GM10248 (cell line): ENCODE results near the gene PADI1.

Source experiments
- CTCF ChIA-PET: fragments of 300-600 bp; sonication (Branson Sonifier 250); formaldehyde crosslinking; extraction: SDS; loops from one replicate; lab custom pipeline; 2021; ENCODE audit warnings: antibody characterized with exemption; lab: Yijun Ruan, JAX
- POLR2A ChIA-PET: fragments of 350-650 bp; sonication (Branson Sonifier 250); formaldehyde crosslinking; extraction: SDS; loops from one replicate; lab custom pipeline; 2020; ENCODE audit warnings: antibody characterized with exemption; lab: Yijun Ruan, JAX
- DNase-seq: peaks from one replicate; pipeline ENCODE4 v3.0.0; 2012; ENCODE audit errors: extremely low spot score
- CTCF ChIP-seq: IDR thresholded peaks from 2 replicates; pipeline ENCODE4 v1.5.1; 2012; ENCODE audit warnings: mild to moderate bottlenecking, low read depth; ENCODE audit errors: extremely low read depth, missing control alignments, control extremely low read depth

PADI1 gene

DNA sequence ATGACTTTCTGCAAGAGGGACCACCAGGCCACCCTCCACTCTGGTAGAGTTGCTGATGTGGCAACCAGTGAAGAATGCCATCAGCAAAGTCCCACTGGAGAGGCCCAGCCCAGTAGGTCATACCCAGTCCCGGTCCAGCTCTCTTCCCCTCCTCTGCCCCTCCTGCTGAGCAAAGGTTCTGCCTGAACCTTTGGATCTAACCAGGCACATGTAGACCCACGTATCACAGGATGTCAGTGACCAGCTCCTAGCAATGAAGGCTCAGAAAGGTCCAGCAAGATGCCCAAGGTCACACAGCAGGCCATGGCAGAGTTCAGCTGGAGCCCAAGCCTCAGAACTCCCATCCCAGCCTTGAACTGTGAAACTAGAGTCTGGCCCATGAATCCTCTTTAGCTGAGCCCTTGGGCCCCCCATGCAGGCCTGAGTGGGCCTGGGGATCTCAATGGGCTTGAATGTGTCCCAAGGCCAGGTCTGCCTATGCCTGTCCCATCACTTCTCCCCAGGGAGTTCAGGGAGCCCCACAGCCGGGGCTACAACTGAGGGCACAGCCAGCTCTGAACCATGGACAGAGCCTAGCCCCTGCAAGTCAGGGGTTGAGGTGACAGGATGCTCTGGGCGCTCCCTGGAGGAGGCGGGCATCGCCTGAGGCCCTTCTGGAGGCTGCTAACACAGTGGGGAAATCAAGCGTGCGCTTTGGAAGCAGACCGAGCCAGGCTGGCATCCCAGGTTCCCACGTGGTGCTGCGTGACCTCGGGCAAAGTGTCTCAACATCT is 21.4 kb upstream of the PADI1 start:
- ChIA-PET POLR2A (no interaction called here), CTCF (no interaction called here)
- no peak for TF ChIP-seq CTCF
- DNase-seq, result no peak

GRCh38 chr1:17184161-17184665 is 20.7 kb upstream of the PADI1 start:
- no peak for TF ChIP-seq CTCF
- POLR2A ChIA-PET, result no interaction called here
- CTCF ChIA-PET, result interaction anchor here (1.1 kb wide), 1 partner anchor 54 kb away, joined by 3 read pairs; no protein-coding TSS in a partner anchor
- DNase-seq, result no peak

GRCh38 chr1:17184822-17185484 is 20.0 kb upstream of the PADI1 start:
- CTCF ChIA-PET, result interaction anchor here (1.1 to 1.5 kb wide), 2 partner anchors 25 to 55 kb away, joined by 3 to 4 read pairs; no protein-coding TSS in a partner anchor
- TF ChIP-seq CTCF, result no peak
- no peak for DNase-seq
- POLR2A ChIA-PET, result no interaction called here

DNA sequence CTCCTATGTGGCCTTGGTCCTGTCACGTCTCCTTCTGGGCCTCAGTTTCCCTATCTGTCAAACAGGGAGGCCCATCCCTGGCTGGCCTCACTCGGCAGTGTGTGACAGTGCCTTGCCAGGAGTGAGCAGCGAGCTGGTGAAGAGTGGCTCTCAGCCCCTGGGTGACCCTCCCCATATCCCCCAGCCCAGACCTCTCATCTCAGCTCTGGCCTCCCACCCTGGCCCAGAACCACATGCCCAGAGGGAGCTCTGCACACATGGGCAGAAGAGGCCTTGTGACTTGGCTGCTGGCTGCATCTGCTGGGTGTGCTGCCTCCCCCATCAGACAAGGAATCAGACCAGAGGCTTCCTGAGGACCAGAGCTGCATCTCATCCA is 19.5 kb upstream of the PADI1 start:
- ChIA-PET POLR2A (no interaction called here), CTCF (interaction anchor here (1.1 to 1.5 kb wide), 2 partner anchors 26 to 56 kb away, joined by 3 to 4 read pairs; no protein-coding TSS in a partner anchor)
- no peak for TF ChIP-seq CTCF
- no peak for DNase-seq

DNA sequence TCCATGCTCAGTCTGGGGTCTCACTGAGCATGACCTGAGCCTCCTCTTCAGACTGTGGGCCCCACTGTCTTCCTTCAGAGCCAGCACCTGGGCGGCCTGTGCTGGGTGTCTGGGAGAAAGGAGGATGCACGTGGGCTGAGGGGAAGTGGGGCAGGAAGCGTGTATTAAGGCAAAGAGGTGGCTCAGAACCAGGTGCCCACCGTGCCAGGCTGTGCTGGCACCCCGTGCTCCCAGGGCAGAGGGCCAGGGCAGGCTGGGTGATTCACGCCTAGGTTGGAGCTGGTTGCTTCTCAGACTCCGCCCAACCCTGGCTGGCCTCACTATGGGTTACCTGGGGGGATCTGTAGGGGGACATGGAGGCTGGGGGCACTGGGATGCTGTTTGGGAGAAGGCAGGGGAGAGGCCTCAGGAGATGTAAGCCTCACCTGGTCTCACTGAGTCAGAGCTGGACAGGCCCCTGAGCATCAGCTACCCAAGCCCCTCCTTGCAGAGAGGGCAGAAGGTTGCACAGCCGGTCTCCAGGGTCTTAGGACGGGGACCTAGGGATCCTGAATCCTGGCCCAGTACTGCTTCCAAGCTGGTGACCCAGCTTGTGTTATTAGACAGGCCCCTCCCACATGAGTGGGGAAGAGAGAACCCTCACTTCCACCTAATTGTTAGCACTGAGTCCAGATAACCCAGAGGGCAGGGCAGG is 18.6 kb upstream of the PADI1 start:
- CTCF ChIA-PET, result interaction anchor here (1.5 kb wide), 1 partner anchor 27 kb away, joined by 4 read pairs; no protein-coding TSS in a partner anchor
- no peak for DNase-seq
- TF ChIP-seq CTCF, result no peak
- POLR2A ChIA-PET, result no interaction called here

DNA sequence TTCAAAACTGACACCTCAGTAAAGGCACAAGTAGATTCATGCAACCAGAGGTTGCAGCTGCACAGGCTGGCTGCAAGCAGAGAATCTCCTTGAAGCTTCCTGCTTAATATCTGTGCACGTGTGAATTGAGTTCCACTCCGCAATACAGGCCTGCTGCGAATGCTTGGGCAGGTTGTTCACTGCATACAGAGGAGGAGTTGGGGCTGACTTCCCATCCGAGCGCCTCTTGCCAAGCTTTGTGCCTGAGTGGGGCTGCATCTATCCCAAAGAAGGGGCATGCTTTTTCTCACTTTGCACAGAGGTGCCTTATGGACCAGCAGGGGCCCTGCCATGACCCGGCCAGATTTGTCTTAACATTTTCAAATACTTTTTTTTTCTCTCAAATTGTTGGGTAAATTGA is 17.9 kb upstream of the PADI1 start:
- CTCF ChIA-PET, result no interaction called here
- TF ChIP-seq CTCF, result no peak
- POLR2A ChIA-PET, result no interaction called here
- DNase-seq, result no peak
